PC-9 (cell line): ENCODE measurements around the gene SCYGR8. TPM values are rescaled to one million over a fixed set of nuclear protein-coding genes. Genes with fewer than 3 reads are reported as not detected.

Source experiments
- BruUV-seq: library from RNA; stranded (reverse); fragments of 400-500 nt; replicated peaks from 2 replicates; lab custom pipeline; 2021; lab: Mats Ljungman, UMichigan
- CTCF ChIA-PET: fragments of 300-600 bp; sonication (Branson Sonifier 250); formaldehyde crosslinking; loops from one replicate; lab custom pipeline; 2022; ENCODE audit warnings: antibody characterized with exemption; lab: Charles Lee
- POLR2A ChIA-PET: fragments of 300-600 bp; sonication (Branson Sonifier 250); formaldehyde crosslinking; loops from one replicate; lab custom pipeline; 2022; ENCODE audit warnings: antibody characterized with exemption; ENCODE audit not compliant: unreplicated experiment; lab: Charles Lee
- DNase-seq, 2 experiments: peaks; one replicate each; pipeline versions ENCODE4 v3.0.0 to v3.0.0-alpha.2; 2015 to 2022; ENCODE audit warnings: mixed read lengths in 1 of 2
- H2AFZ ChIP-seq: fragments of 200-600 bp; sonication (generic); 2 replicates; pipeline ENCODE4 v1.8.1; 2017; ENCODE audit warnings: antibody characterized with exemption
- H3F3A ChIP-seq: fragments of 200-600 bp; sonication (generic); 2 replicates; pipeline ENCODE4 v1.8.1; 2017; ENCODE audit warnings: antibody characterized with exemption, mild to moderate bottlenecking, low read depth; ENCODE audit not compliant: insufficient read depth
- H3K27ac ChIP-seq: fragments of 200-600 bp; sonication (generic); 2 replicates; pipeline ENCODE4 v1.6.1; 2016; ENCODE audit warnings: mixed run types
- H3K27me3 ChIP-seq: fragments of 200-600 bp; sonication (generic); 2 replicates; pipeline ENCODE4 v1.6.1; 2016; ENCODE audit warnings: low read depth, mixed run types; ENCODE audit not compliant: insufficient read depth
- H3K36me3 ChIP-seq: fragments of 200-600 bp; sonication (generic); 2 replicates; pipeline ENCODE4 v1.6.1; 2016; ENCODE audit warnings: low read depth, mixed run types
- H3K4me1 ChIP-seq: fragments of 200-600 bp; sonication (generic); replicated peaks from 2 replicates; pipeline ENCODE4 v1.6.1; 2016; ENCODE audit warnings: mixed run types; ENCODE audit not compliant: insufficient read depth
- H3K4me2 ChIP-seq: fragments of 200-600 bp; sonication (generic); 2 replicates; pipeline ENCODE4 v1.6.1; 2017; ENCODE audit warnings: mixed run types
- H3K4me3 ChIP-seq: fragments of 200-600 bp; sonication (generic); 2 replicates; pipeline ENCODE4 v1.6.1; 2016; ENCODE audit warnings: mixed run types
- H3K79me2 ChIP-seq: fragments of 200-600 bp; sonication (generic); 2 replicates; pipeline ENCODE4 v1.6.1; 2017; ENCODE audit warnings: low read depth, mixed run types
- H3K9me2 ChIP-seq: fragments of 200-600 bp; sonication (generic); 2 replicates; pipeline ENCODE4 v1.8.1; 2017; ENCODE audit warnings: mild to moderate bottlenecking; ENCODE audit not compliant: insufficient read depth
- H3K9me3 ChIP-seq: fragments of 200-600 bp; sonication (generic); 2 replicates; pipeline ENCODE4 v1.8.1; 2016; ENCODE audit warnings: low read depth; ENCODE audit not compliant: insufficient read depth
- H4K20me1 ChIP-seq: fragments of 200-600 bp; sonication (generic); 2 replicates; pipeline ENCODE4 v1.8.1; 2017; ENCODE audit not compliant: insufficient read depth
- CTCF ChIP-seq: fragments of 200-600 bp; sonication (generic); conservative IDR thresholded peaks from 2 replicates; pipeline ENCODE4 v1.6.1; 2017; ENCODE audit warnings: mixed run types, antibody characterized with exemption, mild to moderate bottlenecking, moderate library complexity
- EZH2 ChIP-seq: fragments of 200-600 bp; sonication (generic); IDR thresholded peaks from 2 replicates; pipeline ENCODE4 v1.8.0; 2017; ENCODE audit warnings: antibody characterized with exemption, low read depth
- intact Hi-C: fragments of 100-400 bp; cut with micrococcal nuclease; formaldehyde crosslinking; loops from one replicate; pipeline ENCODE4 v1.10.0; 2022; ENCODE audit not compliant: unreplicated experiment
- total RNA-seq: library from RNA; stranded (reverse); gene quantifications from 2 replicates; pipeline ENCODE4 v1.2.3, GENCODE V29; 2021

Gene SCYGR8
- total RNA-seq, 1 experiment from 2014 or later, result not detected

- Histone ChIP-seq H2AFZ (no peak overlapping the region), H3K4me3 (no peak overlapping the region), H3K4me1 (no peaks in the 10 kb centered on the region), H3K27me3 (no peaks in the 10 kb centered on the region), H3K27ac (no peak overlapping the region), H3K9me3 (peaks cover 4% of the 10 kb centered on the region; the same call in 1 of the 2 replicates), H4K20me1 (no peaks in the 10 kb centered on the region), H3K4me2 (no peak overlapping the region), H3F3A (no peaks in the 10 kb centered on the region), H3K36me3 (no peaks in the 10 kb centered on the region), H3K79me2 (no peaks in the 10 kb centered on the region), H3K9me2 (no peaks in the 10 kb centered on the region)
- ChIA-PET POLR2A (no interaction called here), CTCF (no interaction called here)
- BruUV-seq, result no TSS peak
- DNase-seq, result peak in 1 of 2 experiments; percentile 48
- intact Hi-C loops, result no loop called here
- TF ChIP-seq EZH2, result no peak
- TF ChIP-seq CTCF, result no peak
These were observed 39.6 kb downstream of the SCYGR8 start for GRCh38 chr2:227785293-227785692.

GRCh38 chr2:227788561-227789018 lies 42.9 kb downstream of the SCYGR8 start:
- TF ChIP-seq EZH2, result no peak
- TF ChIP-seq CTCF, result no peak
- Histone ChIP-seq H3K36me3 (no peaks in the 10 kb centered on the region), H3K27ac (no peak overlapping the region), H3F3A (no peaks in the 10 kb centered on the region), H3K27me3 (no peaks in the 10 kb centered on the region), H4K20me1 (no peaks in the 10 kb centered on the region), H2AFZ (no peak overlapping the region), H3K4me1 (no peaks in the 10 kb centered on the region), H3K4me2 (no peak overlapping the region), H3K4me3 (no peak overlapping the region), H3K9me2 (no peaks in the 10 kb centered on the region), H3K9me3 (peaks cover 4% of the 10 kb centered on the region; the same call in 1 of the 2 replicates), H3K79me2 (no peaks in the 10 kb centered on the region)
- intact Hi-C loops, result no loop called here
- no TSS peak for BruUV-seq
- DNase-seq, result no peak
- CTCF ChIA-PET, result no interaction called here
- POLR2A ChIA-PET, result no interaction called here

GRCh38 chr2:227789803-227790202 lies 44.1 kb downstream of the SCYGR8 start:
- Histone ChIP-seq H3K4me3 (no peak overlapping the region), H3K4me1 (no peaks in the 10 kb centered on the region), H3K4me2 (no peak overlapping the region), H3K9me2 (no peaks in the 10 kb centered on the region), H3K27me3 (no peaks in the 10 kb centered on the region), H3K9me3 (peaks cover 4% of the 10 kb centered on the region; the same call in 1 of the 2 replicates), H3K79me2 (no peaks in the 10 kb centered on the region), H3F3A (no peaks in the 10 kb centered on the region), H4K20me1 (no peaks in the 10 kb centered on the region), H3K36me3 (no peaks in the 10 kb centered on the region), H3K27ac (no peak overlapping the region), H2AFZ (no peak overlapping the region)
- ChIA-PET CTCF (no interaction called here), POLR2A (no interaction called here)
- TF ChIP-seq CTCF (no peak), EZH2 (no peak)
- no TSS peak for BruUV-seq
- DNase-seq, result no peak
- intact Hi-C loops, result no loop called here
